ENCODE measurements around the gene IFT25.

DNA sequence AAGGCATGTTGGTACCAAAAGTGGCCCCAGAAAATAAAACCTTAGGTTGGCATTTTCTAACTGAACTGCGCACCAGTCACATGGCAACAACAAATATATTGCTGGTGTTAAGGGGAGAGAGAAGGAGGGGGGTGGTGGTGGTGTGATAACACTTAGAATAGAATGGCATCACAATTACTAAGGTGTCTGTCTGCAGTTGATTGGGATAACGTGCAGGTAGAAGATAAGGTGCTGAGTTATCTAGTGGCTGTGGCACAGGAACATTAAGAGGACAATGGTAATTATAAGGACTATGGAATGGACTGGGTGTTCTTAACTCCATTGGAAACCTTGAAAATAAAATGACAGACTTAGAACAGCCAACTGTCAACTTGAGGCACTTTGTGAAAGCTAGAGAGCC is 54.5 kb downstream of the IFT25 start:
- TF ChIP-seq EP300 (conservative IDR thresholded peaks at IDR 0.05; ENCODE audit: poor library complexity, severe bottlenecking) = no peak
- TF ChIP-seq EZH2 (IDR thresholded peaks at IDR 0.05; ENCODE audit: borderline replicate concordance, insufficient read depth, low read length, poor library complexity, severe bottlenecking) = no peak
- TF ChIP-seq, protein P1, sequence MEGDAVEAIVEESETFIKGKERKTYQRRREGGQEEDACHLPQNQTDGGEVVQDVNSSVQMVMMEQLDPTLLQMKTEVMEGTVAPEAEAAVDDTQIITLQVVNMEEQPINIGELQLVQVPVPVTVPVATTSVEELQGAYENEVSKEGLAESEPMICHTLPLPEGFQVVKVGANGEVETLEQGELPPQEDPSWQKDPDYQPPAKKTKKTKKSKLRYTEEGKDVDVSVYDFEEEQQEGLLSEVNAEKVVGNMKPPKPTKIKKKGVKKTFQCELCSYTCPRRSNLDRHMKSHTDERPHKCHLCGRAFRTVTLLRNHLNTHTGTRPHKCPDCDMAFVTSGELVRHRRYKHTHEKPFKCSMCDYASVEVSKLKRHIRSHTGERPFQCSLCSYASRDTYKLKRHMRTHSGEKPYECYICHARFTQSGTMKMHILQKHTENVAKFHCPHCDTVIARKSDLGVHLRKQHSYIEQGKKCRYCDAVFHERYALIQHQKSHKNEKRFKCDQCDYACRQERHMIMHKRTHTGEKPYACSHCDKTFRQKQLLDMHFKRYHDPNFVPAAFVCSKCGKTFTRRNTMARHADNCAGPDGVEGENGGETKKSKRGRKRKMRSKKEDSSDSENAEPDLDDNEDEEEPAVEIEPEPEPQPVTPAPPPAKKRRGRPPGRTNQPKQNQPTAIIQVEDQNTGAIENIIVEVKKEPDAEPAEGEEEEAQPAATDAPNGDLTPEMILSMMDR (IDR thresholded peaks at IDR 0.05; ENCODE audit: poor library complexity, severe bottlenecking) = no peak
- TF ChIP-seq TAF1 (IDR thresholded peaks at IDR 0.05; ENCODE audit: low read depth) = no peak
- TF ChIP-seq POLR2AphosphoS5 (IDR thresholded peaks at IDR 0.05) = no peak
- TF ChIP-seq, protein P2, sequence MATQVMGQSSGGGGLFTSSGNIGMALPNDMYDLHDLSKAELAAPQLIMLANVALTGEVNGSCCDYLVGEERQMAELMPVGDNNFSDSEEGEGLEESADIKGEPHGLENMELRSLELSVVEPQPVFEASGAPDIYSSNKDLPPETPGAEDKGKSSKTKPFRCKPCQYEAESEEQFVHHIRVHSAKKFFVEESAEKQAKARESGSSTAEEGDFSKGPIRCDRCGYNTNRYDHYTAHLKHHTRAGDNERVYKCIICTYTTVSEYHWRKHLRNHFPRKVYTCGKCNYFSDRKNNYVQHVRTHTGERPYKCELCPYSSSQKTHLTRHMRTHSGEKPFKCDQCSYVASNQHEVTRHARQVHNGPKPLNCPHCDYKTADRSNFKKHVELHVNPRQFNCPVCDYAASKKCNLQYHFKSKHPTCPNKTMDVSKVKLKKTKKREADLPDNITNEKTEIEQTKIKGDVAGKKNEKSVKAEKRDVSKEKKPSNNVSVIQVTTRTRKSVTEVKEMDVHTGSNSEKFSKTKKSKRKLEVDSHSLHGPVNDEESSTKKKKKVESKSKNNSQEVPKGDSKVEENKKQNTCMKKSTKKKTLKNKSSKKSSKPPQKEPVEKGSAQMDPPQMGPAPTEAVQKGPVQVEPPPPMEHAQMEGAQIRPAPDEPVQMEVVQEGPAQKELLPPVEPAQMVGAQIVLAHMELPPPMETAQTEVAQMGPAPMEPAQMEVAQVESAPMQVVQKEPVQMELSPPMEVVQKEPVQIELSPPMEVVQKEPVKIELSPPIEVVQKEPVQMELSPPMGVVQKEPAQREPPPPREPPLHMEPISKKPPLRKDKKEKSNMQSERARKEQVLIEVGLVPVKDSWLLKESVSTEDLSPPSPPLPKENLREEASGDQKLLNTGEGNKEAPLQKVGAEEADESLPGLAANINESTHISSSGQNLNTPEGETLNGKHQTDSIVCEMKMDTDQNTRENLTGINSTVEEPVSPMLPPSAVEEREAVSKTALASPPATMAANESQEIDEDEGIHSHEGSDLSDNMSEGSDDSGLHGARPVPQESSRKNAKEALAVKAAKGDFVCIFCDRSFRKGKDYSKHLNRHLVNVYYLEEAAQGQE (IDR thresholded peaks at IDR 0.05; ENCODE audit: borderline replicate concordance) = no peak
- TF ChIP-seq RAD21 (conservative IDR thresholded peaks at IDR 0.05) = no peak
- TF ChIP-seq MXI1 (conservative IDR thresholded peaks at IDR 0.05; ENCODE audit: poor library complexity, severe bottlenecking) = no peak
- TF ChIP-seq SMC3 (conservative IDR thresholded peaks at IDR 0.05; ENCODE audit: poor library complexity) = no peak

Measured in neural cell (in vitro differentiated cells).